ENCODE results near the gene SLC22A2.
"Not testable (repeated sequence)": the region's sequence is repeated elsewhere in the genome, so short reads cannot be mapped to it uniquely, and the experiment has no call there.

Gene SLC22A2

GRCh38 chr6:160258346-160259142 lies at the start of gene SLC22A2:
TSS of gene SLC22A2 (minus strand) at chr6:160258821. CDS start at chr6:160258757, 64 bp downstream.
- no peak for DNase-seq

- DNase-seq = no peak
These were observed 47.5 kb upstream of the SLC22A2 start for GRCh38 chr6:160305926-160306713.

GRCh38 chr6:160303806-160304205 lies 45.2 kb upstream of the SLC22A2 start:
- DNase-seq = no peak

GRCh38 chr6:160302431-160303082 lies 43.9 kb upstream of the SLC22A2 start:
- DNase-seq = not testable (repeated sequence)

GRCh38 chr6:160301339-160301738 lies 42.7 kb upstream of the SLC22A2 start:
- DNase-seq = no peak

GRCh38 chr6:160300076-160300695 lies 41.6 kb upstream of the SLC22A2 start:
- no peak for DNase-seq

GRCh38 chr6:160299559-160299958 lies 40.9 kb upstream of the SLC22A2 start:
- no peak for DNase-seq

GRCh38 chr6:160298121-160298520 lies 39.5 kb upstream of the SLC22A2 start:
- DNase-seq = no peak

- DNase-seq = no peak
These were observed 38.7 kb upstream of the SLC22A2 start for GRCh38 chr6:160297310-160297709.

- no peak for DNase-seq
These were observed 35.2 kb upstream of the SLC22A2 start for GRCh38 chr6:160293844-160294243.

- DNase-seq = no peak
These were observed 27.0 kb upstream of the SLC22A2 start for GRCh38 chr6:160285541-160286105.

GRCh38 chr6:160284575-160284974 lies 26.0 kb upstream of the SLC22A2 start:
- no peak for DNase-seq

- DNase-seq = no peak
These were observed 23.8 kb upstream of the SLC22A2 start for GRCh38 chr6:160282444-160282843.

GRCh38 chr6:160279850-160280249 lies 21.2 kb upstream of the SLC22A2 start:
- DNase-seq = peak; percentile 5

- no peak for DNase-seq
These were observed 20.2 kb upstream of the SLC22A2 start for GRCh38 chr6:160278786-160279310.

- DNase-seq = no peak
These were observed 19.7 kb upstream of the SLC22A2 start for GRCh38 chr6:160278311-160278710.

GRCh38 chr6:160277546-160277945 lies 18.9 kb upstream of the SLC22A2 start:
- no peak for DNase-seq

GRCh38 chr6:160277144-160277543 lies 18.5 kb upstream of the SLC22A2 start:
- no peak for DNase-seq

- DNase-seq = no peak
These were observed 17.5 kb upstream of the SLC22A2 start for GRCh38 chr6:160276126-160276525.

GRCh38 chr6:160275511-160276003 lies 16.9 kb upstream of the SLC22A2 start:
- no peak for DNase-seq

- DNase-seq = no peak
These were observed 16.4 kb upstream of the SLC22A2 start for GRCh38 chr6:160274871-160275510.

GRCh38 chr6:160273750-160274149 lies 15.1 kb upstream of the SLC22A2 start:
- DNase-seq = no peak

Data from fibroblast of skin of right quadriceps (primary cell).